Right hindlimb (tissue), 1 donor: ENCODE data around the gene EPS8.
A peak's percentile ranks its signal among the peaks of the same experiment; 100 is the strongest.
"Not testable (repeated sequence)": the region's sequence is repeated elsewhere in the genome, so short reads cannot be mapped to it uniquely, and the experiment has no call there.

Experiments used
- DNase-seq: peaks from one replicate; pipeline ENCODE4 v3.0.0-alpha.2; 2018

EPS8 gene

DNA sequence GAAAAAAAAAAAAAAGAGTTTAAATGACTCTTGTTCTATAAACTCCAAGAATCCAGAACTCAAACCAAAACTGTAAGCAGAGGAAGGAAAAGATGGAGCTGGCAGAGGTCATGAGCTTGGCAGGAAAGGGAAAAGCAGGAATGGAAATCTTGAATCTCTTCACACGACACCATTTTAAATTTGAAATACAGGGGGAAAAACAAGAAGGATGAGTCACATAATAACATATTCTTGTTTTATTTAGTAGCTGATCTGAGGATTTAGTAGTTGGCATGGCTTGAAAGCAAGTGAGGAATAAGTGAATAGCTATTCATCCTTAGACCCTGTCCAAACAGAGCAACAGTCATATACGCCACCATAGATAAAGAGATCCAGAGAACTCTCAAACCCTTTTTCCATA is 35.0 kb downstream of the EPS8 start:
- DNase-seq: no peak

DNA sequence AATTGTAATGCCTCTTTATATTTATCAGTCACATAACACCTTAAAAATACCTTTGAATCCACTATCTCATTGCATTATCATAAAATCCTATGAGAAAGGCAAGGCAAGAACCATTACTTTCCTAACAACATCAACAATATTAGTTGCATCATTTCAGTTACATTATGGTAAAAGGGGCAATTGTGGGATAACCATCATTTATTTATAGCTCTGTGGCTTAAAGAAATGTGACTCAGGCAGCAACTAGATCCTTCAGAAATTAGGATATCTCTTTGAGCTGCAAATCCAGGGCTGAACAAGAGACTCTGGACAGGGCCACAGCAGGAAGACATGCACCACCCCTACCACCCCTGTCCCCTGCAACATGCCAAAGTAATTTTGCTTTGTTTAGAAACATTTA is 36.4 kb downstream of the EPS8 start:
- DNase-seq: no peak

DNA sequence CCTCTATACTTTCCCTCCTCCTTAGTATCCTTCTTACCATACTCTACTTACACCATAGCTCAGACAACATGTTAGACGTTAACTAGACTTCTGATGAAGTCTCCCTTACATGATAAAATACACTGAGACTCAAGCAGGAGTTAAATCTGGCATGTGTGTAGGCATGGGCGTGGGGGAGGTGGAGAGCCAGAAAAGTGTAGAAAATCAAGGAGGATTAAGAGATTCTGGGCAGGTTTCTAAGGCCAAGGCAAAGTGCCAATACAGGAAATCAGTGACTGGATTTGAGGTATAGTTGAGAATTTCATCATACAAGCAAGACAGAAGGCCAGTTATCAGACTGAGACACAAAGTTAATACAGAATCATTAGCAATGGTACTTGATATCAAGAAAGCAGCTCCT is 37.4 kb downstream of the EPS8 start:
- no peak for DNase-seq

DNA sequence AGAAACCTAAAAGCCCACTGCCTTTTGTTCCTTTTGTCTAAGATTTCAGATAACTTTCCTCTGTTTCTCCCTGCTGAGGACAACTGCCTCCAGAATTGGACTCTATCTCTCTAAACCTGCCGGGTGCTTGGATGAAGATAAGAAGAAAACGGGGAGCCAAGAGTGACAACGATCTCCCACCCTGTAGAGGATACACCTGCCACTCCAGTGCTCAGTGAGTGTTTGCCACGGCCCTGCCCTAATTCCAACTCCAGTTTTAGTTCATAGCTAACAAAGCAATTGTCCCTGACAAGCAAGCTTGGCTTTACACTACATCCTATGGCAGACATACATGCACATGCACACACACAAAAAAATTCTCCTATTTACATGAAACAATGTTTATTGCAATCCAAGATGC is 39.3 kb downstream of the EPS8 start:
- no peak for DNase-seq

DNA sequence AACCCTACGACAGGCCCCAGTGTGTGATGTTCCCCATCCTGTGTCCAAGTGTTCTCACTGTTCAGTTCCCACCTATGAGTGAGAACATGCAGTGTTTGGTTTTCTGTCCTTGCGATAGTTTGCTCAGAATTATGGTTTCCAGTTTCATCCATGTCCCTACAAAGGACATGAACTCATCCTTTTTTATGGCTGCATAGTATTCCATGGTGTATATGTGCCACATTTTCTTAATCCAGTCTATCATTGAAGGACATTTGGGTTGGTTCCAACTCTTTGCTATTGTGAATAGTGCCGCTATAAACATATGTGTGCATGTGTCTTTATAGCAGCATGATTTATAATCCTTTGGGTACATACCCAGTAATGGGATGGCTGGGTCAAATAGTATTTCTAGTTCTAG is 47.3 kb downstream of the EPS8 start:
- not testable (repeated sequence) for DNase-seq

DNA sequence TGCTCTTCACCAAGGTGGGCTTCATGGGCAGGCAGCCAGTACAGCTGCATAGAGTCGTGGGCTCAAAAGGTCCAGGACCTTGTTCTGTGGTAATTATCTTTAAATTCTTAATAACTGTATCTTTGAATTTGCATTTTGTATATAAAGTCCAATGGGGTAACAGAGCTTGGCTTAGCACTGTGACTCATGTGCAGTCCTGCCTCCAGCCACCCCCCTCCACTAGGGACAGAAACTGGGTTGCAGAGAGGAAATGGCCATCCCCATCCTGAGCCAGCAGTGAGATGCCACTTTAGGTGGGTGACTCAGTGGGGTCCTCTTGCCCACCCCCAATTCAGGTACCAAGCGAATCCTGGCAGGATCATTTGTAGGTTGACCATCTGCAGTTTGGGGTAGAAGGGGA is 48.1 kb downstream of the EPS8 start:
- no peak for DNase-seq

DNA sequence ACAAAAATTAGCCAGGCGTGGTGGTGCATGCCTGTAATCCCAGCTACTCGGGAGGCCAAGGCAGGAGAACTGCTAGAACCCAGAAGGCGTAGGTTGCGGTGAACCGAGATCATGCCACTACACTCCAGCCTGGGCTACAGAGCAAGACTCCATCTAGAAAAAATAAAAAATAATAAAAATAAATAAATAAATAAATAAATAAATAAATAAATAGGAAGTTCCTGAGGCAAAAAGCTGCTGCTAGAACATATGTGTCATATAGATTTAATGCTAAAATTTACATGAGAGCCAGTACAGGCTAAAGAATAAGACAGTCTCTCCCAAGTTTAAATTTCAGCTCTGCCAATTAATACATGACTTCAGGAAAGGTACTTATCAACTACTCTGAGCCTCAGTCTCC is 48.8 kb downstream of the EPS8 start:
- DNase-seq: not testable (repeated sequence)

DNA sequence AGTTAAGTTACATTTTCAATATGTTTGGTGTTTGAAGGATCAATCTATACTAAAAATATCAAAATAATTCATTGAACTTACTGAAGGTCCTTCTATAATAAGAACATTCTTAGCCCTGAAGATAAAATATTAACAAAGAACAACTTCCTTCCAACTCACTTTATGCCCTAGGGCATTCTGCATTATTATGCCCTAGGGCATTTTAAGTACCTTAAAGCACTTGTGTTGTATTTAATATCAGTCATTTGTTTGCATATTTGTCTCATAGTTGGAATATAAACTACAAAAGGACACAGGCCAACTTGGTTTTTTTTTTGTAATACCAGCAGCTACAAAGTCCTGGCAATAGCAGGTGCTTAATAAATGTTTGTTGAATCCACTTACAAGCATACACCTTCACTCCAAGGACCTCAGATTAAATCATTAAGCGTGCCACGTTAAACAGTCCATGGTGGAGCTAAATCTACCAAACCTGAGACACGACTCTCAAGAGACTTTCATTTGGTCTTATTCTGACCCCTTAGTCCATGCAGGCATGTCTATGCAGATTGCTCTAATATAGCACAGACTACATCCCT is 50.7 kb downstream of the EPS8 start:
- no peak for DNase-seq

DNA sequence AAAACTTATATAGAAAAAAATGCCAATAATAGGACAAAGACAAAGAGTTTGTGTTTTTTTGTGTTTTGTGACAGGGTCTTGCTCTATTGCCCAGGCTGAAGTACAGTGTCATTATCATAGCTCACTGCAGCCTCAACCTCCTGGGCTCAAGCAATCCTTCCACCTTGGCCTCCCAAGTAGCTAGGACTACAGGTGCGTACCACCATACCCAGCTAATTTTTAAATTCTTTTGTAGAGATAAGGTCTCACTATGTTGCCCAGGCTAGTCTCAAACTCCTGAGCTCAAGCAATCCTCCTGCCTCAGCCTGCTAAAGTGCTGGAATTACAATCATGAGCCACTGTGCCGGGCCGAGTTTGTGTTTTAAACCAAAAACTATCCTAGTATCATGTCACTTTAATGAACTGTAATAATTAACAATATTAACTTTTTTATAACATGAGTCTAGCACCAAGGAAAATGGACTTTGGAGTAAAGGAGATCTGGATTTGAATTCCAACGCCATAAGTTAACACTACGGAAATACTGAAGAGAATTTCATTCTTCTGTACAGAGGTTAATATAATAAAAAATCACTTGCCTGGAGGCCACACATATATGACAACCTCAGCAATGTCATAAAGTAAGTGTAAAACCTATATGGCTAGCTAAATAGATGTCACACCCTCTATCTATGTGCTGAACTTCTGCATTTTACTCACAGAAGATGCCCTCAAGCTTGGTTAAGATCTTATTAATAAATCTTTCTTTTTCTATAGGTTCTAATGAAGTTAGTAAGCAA is 53.2 kb downstream of the EPS8 start:
- DNase-seq: no peak

DNA sequence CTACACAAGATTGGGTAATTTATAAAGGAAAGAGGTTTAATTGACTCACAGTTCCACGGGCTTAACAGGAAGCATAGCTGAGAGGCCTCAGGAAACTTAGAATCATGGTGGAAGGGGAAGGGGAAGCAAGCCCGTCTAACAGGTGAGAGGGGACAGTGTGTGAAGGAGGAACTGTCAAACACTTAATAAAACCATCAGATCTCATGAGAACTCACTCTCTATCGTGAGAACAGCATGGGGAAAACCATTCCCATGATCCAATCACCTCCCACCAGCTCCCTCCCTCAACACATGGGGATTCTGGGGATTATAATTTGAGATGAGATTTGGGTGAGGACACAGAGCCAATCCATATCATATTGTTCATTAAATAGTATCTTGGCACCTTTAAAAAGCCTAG is 56.1 kb downstream of the EPS8 start:
- DNase-seq: no peak

DNA sequence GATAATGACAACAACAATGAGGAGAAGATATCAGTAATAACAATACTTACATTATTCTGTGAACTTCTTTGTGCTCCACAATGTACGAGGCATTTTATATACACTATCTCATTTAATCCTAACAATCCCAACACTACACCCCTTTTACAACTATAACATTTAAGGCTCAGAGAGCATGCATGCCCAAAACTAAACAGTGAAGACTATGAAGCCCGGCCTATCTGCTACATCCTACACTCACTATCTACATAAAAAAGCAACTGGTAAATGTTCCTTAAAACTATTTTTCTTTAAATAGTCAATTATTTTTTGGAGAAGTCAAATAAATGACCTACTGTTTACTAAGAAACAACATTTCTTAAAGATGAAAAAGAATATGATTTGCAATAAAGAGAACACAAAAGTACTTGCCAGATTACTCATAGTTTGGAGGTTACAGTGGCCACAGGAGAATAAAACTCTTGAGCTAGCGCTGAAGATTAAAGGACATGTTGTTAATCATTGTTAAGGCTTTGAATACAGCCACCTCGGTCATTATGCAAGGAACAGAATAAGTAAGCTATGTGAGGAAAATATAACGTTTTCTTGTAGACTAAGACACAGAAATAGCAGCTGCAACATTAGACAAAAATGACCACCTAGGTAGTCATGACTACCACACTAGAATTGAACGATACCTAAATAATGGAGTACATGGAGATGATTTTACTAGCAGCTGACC is 56.7 kb downstream of the EPS8 start:
- DNase-seq: no peak

DNA sequence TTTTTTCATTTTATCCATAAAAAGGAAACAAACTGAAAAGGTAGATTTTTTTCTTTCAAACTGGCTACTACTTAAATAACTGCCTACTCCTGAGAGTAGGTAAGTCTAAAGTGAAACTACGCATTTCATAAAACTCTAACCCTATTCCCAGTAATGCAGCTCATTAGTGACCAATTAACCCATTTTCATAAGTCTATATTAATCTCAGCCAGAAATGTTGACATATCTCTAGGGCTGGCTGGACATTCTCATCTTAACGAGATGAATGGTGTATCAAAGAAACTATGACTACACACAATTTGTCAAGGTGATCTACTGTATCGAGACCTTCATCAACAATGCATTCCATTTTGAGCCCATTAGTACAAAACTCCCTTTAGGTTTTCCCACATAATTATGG is 57.2 kb downstream of the EPS8 start:
- no peak for DNase-seq

DNA sequence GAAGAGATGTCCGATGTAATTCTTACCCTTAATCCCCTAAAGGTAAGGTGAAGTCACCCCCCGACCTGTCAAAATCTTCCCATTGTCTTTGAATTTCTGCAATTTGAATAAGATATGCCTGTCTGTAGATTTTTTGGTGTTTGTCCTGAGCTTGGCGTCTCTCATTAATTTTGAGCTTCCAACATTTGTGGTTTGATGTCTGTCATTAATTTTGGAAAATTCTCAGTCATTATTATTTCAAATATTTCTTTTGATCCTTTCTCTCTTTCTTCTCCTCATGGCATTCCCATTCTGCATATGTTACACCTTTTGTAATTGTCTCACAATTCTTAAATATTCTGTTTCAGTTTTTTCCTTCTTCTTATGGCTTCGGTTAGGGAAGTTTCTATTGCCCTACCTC is 60.1 kb downstream of the EPS8 start:
- no peak for DNase-seq

DNA sequence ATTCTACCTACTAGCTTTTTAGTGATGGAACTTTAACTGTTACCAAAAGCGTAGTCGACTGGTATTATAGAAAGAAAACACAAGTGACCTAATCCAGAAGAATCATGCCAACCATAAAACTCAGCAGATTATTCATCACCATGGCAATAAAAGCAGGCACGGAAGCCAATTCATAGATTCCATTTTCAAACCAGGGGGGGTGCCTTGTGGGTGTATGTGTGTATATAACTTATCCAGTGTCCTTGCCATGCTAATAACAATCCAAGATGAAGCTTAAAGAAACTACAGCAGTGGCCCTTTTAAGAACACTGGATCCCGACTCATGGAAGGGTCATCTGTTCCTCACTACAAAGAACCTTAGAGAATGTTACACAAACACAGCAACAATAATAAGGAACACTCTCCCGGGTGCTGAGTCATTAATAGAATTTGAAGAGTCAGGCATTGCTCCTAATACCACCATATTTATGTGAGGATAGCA is 61.0 kb downstream of the EPS8 start:
- DNase-seq: peak; percentile 24

DNA sequence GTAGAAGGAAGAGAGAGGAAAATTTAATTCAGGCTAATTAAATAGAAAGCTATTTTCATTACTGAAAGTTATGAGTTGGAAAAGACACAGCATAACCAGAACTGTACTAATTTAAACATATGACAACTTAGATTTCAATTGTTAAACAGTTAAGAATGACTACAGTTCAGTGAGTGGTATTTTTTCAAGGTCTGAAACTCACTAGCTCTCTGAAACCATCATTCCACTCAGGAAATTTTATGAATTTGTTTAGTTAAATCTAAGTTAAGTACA is 62.4 kb downstream of the EPS8 start:
- no peak for DNase-seq

DNA sequence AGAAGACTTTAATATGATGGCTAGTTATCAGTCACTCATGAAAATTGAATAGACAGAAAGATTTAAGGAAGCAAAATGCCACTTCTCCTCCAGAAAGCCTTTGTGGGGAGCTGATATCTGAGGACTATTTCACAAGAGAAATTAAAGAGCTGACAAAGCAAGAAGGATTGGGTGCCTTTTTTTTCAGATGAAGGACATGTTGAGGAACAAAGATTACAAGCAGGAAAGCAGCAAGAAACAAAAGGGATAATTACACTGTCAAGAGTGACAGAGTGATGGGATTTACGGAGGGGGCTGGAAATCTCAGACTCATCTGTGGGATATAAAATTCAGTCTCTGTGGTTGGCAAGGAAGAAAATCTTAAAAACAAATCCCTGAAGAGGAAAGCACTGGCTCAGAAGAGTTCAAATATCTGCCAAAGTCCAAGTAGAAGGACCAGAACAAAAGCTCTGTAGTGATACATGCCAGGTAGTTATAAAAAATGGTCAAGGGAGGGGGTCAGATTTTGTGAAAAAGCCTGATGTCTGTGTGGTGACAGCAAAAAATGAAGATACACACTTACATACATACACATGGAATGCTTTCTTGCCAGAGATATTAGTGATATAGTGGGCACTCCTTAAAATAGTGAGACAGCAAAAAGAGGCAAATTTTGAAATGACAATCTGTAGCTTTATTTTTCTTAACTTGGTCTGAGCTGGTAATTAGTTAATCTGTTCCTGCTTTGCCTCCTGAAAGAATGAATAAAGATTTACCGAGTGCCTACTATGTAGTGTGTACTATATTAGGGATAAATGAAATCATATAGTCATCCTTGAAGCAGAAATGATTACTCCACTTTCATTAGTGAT is 62.9 kb downstream of the EPS8 start:
- DNase-seq: no peak

DNA sequence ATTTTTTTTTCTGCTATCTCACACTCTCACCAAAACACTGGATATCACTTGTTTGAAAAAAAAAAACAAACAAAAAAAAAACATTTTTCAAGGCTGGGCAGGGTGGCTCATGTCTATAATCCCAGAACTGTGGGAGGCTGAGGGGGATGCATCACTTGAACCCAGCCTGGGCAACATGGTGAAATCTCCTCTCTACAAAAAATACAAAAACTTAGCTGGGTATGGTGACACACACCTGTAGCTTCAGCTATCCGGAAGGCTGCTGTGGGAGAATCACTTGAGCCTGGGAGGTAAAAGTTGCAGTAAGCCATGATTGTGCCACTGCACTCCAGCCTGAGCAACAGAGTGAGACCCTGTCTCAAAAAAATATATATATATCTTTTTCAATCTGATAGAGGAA is 66.2 kb downstream of the EPS8 start:
- DNase-seq: no peak

DNA sequence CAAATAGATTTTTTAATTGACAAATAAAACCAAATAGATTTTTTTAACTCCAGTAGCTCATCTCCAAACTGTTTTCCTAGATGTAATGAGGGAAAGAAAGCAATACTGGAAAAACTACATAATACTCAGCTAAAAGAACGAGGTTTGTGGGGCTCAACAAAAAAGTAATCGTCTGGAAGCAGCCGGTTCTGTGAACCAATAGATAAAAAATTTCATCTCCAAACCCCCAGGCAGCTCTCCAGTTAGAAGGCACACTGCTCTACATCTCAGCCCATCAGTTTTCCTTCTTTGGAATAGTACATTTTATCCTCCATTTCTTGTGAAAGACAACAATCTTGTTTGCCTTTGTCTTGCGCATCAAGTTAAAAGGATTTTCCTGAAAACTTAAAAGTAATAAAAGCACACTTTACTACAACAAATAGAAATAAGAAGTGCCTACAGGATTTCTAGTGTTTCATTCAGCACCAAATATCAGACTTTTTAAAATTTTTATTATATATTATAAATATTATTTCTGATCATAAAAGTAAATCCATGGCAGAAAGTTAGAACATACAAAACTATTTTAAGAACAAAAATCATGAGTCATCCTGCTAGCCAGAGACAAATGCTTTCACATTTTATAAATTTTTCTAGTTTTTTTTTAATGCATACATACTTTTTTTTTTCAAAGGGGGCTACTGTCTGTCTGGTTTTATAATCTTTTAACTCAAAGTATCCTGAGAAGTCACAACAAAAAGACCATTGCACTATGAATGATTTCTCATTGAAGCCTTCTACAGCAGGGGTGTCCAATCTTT is 67.7 kb downstream of the EPS8 start:
- DNase-seq: no peak

DNA sequence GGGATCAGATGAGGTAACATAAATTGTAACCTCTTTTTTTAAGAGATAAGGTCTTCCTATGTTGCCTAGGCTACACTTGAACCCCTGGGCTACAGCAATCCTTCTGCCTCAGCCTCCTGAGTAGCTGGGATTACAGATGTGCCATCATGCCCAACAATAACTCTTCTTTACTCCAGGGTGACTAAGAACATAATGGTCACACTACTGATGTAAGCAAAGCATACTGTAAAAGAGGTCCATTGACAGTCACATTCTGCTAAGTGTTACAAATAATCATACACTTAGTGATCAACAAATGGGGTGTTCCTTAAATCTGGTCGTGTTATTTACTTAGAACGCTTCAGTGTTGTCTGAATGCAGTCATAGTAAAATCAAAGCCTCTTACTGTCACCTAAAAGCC is 68.9 kb downstream of the EPS8 start:
- no peak for DNase-seq

DNA sequence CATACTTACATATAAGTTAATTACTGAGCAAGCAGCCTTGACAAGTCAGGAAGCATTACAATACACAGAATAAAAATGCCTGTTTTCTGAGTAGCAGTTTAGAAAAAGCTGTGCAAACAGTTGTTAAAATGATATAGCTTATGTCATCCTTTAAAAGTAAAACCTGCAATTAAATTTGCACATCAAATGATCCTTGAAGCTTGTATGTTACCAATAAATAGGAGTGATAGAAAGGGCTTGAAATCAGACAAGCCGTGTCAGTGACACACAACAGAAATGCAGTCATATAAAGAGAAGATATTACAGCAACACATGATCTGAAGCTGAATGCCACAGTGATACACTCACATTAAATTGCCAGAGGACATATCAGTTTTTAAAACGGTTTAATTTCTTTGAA is 70.0 kb downstream of the EPS8 start:
- DNase-seq: no peak

DNA sequence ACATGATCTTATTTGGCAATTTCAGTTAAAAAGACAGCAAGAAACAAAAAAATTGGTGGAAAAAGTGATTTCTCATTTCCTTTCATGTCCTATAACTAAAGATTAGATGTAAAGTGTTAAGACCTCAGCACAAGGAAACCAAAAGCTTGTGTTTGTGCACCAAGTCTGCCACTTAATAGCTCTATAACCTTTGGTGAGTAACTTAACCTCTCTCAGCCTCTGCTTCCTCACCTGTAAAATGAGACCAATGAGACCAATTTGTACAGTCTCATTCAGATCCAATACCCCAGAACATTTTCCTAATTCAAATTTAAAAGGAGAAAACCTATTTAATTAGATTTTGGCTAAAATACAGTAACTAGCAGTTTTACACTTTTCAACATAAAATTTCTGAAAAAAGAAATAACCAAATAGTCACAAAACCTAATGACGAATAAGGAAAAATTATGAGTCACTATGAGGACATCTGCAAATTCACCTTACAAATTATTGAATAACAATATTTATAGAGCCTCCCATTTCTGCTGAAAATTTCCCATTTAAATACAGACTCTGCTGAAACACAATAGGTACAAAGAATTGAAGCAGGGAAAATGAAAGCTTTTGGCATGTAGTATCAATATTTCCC is 71.1 kb downstream of the EPS8 start:
- no peak for DNase-seq

DNA sequence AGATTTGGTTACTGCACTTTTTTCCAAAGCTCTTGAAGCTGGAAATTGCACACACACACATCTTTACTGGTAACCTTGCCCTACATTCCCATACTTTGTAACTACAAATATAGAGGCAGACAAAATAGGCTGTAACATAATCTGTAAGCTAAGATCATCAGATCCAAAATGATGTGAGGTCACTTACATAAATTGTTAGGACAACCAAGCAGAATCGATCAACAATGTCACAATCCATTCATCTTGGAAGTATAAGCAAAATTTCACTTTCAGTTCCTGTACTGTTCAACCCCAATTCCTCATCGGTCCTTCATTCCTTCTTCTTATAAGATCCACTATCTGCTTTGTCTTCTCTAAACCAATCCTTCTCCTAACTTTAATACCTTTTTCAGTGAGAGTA is 72.6 kb downstream of the EPS8 start:
- DNase-seq: no peak
